Thyroid gland (tissue), 4 donors: ENCODE results near the gene CD46.

Source experiments
- POLR2A ChIP-seq, 2 donors: fragments of 450-650 bp; IDR thresholded peaks; one replicate each; pipeline ENCODE4 v1.6.1; 2017; ENCODE audit warnings: antibody characterized with exemption in 2 of 2, mild to moderate bottlenecking in 2 of 2, moderate library complexity in 1 of 2
- TF ChIP-seq, protein P1 (sequence below), 6 experiments: fragments of 200-600 bp in 3 of 6; fragments of 450-650 bp in 3 of 6; sonication (generic) in 3 of 6; IDR thresholded peaks; one replicate each; pipeline ENCODE4 v1.5.1; 2016 to 2019; ENCODE audit warnings: antibody characterized with exemption in 6 of 6, mild to moderate bottlenecking in 2 of 6, inconsistent platforms in 1 of 6, moderate library complexity in 1 of 6

DNA sequence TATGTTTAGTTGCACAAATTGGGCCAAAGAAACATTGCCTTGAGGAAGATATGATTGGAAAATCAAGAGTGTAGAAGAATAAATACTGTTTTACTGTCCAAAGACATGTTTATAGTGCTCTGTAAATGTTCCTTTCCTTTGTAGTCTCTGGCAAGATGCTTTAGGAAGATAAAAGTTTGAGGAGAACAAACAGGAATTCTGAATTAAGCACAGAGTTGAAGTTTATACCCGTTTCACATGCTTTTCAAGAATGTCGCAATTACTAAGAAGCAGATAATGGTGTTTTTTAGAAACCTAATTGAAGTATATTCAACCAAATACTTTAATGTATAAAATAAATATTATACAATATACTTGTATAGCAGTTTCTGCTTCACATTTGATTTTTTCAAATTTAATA lies 43.0 kb downstream of the CD46 start:
- no peak for TF ChIP-seq POLR2A (IDR thresholded peaks at IDR 0.05)
- TF ChIP-seq, protein P1, sequence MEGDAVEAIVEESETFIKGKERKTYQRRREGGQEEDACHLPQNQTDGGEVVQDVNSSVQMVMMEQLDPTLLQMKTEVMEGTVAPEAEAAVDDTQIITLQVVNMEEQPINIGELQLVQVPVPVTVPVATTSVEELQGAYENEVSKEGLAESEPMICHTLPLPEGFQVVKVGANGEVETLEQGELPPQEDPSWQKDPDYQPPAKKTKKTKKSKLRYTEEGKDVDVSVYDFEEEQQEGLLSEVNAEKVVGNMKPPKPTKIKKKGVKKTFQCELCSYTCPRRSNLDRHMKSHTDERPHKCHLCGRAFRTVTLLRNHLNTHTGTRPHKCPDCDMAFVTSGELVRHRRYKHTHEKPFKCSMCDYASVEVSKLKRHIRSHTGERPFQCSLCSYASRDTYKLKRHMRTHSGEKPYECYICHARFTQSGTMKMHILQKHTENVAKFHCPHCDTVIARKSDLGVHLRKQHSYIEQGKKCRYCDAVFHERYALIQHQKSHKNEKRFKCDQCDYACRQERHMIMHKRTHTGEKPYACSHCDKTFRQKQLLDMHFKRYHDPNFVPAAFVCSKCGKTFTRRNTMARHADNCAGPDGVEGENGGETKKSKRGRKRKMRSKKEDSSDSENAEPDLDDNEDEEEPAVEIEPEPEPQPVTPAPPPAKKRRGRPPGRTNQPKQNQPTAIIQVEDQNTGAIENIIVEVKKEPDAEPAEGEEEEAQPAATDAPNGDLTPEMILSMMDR (IDR thresholded peaks at IDR 0.05): no peak
